Measurements from ENCODE around the gene FBN2. TPM values are rescaled to one million over a fixed set of nuclear protein-coding genes. Genes with fewer than 3 reads are reported as not detected.

FBN2 gene
- total and polyA plus RNA-seq, 11 donors, result 7.4 to 28.0 (median 9.7) TPM

DNA sequence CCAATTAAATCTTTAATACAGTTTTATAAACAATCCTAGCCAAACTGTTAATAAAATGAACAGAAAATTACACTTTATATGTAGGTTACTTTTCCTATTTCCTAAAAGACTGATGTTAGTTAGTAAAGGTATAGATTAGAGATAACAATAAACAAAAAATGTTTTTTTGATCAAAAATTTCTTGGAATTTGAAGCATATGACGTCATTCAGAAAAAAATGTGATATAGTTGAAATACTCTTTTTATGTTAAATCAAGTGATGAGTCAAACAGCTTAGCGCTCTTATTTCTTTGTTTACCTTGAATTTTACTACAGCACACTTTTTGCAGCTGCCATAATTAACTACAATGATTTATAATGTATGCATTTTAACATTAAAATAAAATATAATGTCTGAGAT, 258.7 kb downstream of the FBN2 start:
- no peak overlapping the region for H3K4me3 ChIP-seq
- peaks cover 0 to 17% (median 0%) of the 10 kb centered on the region in 9 donors for H3K36me3 ChIP-seq
- no peaks in the 10 kb centered on the region for H3K9me3 ChIP-seq
- ATAC-seq, result no peak
- H3K27ac ChIP-seq, result no peak overlapping the region
- no peak for TF ChIP-seq POLR2A (IDR thresholded peaks at IDR 0.05)
- H3K27me3 ChIP-seq, result no peaks in the 10 kb centered on the region
- WGBS, 4 donors, result 33 to 90% (median 62%) methylated on average over 2 of the region's 2 CpGs
- DNase-seq, result no peak
- intact Hi-C loops (cut with DNase I), result no loop called here
- H3K4me1 ChIP-seq, result no peaks in the 10 kb centered on the region

- H3K27ac ChIP-seq, result no peak overlapping the region
- intact Hi-C loops (cut with DNase I), result no loop called here
- no peaks in the 10 kb centered on the region for H3K27me3 ChIP-seq
- H3K36me3 ChIP-seq, result peaks cover 0 to 17% (median 0%) of the 10 kb centered on the region in 9 donors
- 75 to 83% (median 78%) methylated on average over 6 of the region's 6 CpGs for WGBS, 4 donors
- no peak overlapping the region for H3K4me3 ChIP-seq
- ATAC-seq (no peak), DNase-seq (no peak)
- H3K4me1 ChIP-seq, result peaks cover 0 to 6% (median 0%) of the 10 kb centered on the region in 12 donors
- TF ChIP-seq CTCF (IDR thresholded peaks at IDR 0.05) (no peak), POLR2A (IDR thresholded peaks at IDR 0.05) (no peak)
- H3K9me3 ChIP-seq, result no peaks in the 10 kb centered on the region
Observed at GRCh38 chr5:128276537-128277216, 261.4 kb downstream of the FBN2 start.

DNA sequence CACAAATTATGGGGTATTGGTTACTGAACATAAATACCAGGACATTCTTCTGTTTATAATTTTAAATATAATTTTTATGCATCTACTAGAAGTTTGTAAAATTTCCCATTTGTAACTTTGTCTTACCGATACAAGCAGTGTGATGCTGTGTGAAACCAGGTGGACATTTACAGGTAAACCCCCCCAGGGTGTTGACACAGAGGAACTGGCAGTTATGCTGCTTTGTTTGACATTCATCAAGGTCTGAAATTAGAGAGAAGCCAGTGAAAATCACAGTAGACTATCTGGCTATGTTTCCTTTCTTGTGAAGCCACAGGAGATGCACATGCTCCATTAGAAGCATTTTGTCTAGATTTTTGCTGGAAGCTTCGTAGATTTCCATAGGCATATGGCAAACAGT, 263.6 kb downstream of the FBN2 start:
- DNase-seq (no peak), ATAC-seq (no peak)
- peaks cover 0 to 17% (median 0%) of the 10 kb centered on the region in 9 donors for H3K36me3 ChIP-seq
- H3K4me1 ChIP-seq, result peaks cover 0 to 6% (median 0%) of the 10 kb centered on the region in 12 donors
- peak overlapping the region in 1 of 12 donors; percentile 39 for H3K27ac ChIP-seq
- H3K9me3 ChIP-seq, result no peaks in the 10 kb centered on the region
- 90 to 94% (median 94%) methylated on average over 2 of the region's 2 CpGs for WGBS, 4 donors
- intact Hi-C loops (cut with DNase I), result no loop called here
- no peak overlapping the region for H3K4me3 ChIP-seq
- TF ChIP-seq POLR2A (IDR thresholded peaks at IDR 0.05) (no peak), CTCF (IDR thresholded peaks at IDR 0.05) (no peak)
- H3K27me3 ChIP-seq, result no peaks in the 10 kb centered on the region

DNA sequence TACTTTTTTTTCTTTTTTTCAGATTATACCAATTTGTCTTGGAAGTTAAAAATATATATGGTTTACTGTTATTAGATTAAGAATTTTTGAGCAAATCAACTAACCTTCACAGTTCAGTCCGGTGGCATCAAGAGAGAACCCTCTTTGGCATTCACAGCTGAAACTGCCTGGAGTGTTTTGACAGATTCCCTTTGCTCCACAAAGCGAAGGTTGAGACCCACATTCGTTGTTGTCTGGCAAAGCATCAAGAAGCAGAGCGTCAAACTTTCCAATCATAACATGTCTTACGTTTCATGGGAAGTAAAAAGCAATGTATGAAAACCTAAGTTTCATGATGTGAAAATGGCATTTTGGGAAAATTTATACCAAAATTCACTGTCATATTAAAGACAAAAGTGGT, 264.3 kb downstream of the FBN2 start:
- Histone ChIP-seq H3K27me3 (no peaks in the 10 kb centered on the region), H3K27ac (peak overlapping the region in 2 of 12 donors; percentile 26 to 39), H3K4me1 (peaks cover 0 to 6% (median 0%) of the 10 kb centered on the region in 12 donors), H3K9me3 (no peaks in the 10 kb centered on the region), H3K4me3 (no peak overlapping the region), H3K36me3 (peaks cover 0 to 14% (median 0%) of the 10 kb centered on the region in 9 donors)
- TF ChIP-seq POLR2A (IDR thresholded peaks at IDR 0.05) (no peak), CTCF (IDR thresholded peaks at IDR 0.05) (no peak)
- ATAC-seq (no peak), DNase-seq (no peak)
- 51 to 72% (median 67%) methylated on average over 5 of the region's 5 CpGs for WGBS, 4 donors
- intact Hi-C loops (cut with DNase I), result no loop called here

Data from heart left ventricle (tissue), 16 donors.